GM18499 (cell line): ENCODE measurements around the gene GRK1.
"Not testable (repeated sequence)": the region's sequence is repeated elsewhere in the genome, so short reads cannot be mapped to it uniquely, and the experiment has no call there.

ENCODE experiments used
- ATAC-seq: cut with Tn5 transposase; IDR thresholded peaks from one replicate; pipeline ENCODE4 v1.9.1; 2021; ENCODE audit warnings: moderate number of reproducible peaks; ENCODE audit not compliant: insufficient read depth, unreplicated experiment

Gene GRK1

DNA sequence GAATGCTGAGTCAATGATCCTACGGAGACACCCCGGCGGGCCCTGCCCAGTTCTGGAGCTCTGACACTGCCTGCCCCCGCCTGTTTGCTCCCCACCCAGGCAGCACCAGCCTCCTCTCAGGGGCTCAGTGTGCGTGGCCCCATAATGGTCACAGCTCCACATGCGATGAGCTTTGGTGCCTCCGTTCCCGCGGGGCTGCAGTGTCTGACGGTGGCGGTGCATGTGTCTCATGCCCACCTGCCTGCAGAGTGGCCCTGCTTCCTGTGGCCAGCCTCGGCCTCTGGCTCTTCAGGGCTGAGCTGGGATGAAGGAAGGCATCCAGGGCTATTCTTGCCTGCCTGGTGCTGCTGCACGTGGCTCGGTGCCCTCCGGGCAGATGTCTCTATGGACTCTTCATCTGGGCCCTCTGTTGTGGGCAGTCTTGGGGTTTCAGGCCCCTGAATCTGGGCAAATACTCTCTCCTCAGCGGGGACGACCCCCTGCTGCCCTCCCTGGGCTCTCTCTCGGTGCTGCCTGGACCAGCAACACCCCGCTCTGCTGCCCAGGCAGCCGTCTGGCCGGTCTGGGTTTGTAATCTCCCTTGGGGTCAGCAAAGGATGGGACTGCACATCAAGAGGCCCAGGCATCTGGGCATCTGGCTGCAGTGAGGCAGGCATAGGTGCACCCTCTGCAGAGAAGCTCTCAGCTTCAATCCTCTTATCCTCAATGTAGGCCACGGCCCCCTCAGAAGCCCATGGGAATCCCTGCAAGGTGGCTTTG, 72.7 kb downstream of the GRK1 start:
- ATAC-seq, result no peak

- ATAC-seq, result no peak
These were observed 73.2 kb downstream of the GRK1 start for GRCh38 chr13:113740286-113740556.

GRCh38 chr13:113740661-113741060, 73.6 kb downstream of the GRK1 start:
- no peak for ATAC-seq

DNA sequence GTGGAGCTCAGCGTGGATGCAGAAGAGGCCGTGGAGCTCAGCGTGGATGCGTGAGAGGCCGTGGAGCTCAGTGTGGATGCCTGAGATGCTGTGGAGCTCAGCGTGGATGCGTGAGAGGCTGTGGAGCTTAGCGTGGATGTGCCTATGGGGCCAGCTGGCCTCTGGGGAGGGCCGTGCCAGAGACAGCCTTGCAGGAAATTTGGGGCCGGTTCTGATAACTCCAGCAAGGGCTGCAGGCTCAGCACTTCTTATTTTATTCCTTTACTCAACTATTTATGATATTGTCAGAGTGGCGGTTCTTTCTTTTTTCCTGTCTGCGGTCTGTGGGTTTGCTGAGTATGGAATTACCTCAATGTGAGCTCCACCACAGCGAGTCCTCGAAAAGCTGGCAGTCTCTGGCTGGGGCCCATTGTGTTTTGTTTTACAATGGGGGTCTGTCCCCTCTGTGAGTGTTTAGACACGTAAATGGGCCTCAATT, 74.2 kb downstream of the GRK1 start:
- ATAC-seq, result no peak

DNA sequence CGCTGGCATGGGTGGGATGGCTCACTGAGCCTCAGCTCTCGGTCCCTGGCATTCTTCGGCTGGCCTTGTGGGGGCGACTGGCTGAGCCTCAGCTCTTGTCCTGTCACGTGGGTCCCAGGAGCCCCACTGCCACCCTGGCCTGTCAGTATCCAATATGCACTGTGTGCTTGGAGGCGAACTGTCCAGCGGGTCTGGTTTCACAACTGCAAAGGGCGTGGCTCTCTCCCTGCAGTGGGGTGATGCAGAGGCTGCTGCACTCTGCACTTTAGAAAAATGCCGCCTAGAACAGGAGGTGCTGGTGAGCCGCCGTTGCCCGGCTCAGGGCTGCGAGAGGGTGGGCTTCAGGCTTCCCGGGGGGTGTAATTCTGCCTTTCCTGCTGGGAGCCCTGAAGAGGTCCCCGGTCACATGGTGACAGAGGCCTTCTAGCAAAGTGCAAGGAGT, 75.0 kb downstream of the GRK1 start:
- no peak for ATAC-seq

GRCh38 chr13:113742445-113743120, 75.6 kb downstream of the GRK1 start:
- no peak for ATAC-seq

GRCh38 chr13:113743366-113744195, 76.6 kb downstream of the GRK1 start:
- ATAC-seq, result no peak

DNA sequence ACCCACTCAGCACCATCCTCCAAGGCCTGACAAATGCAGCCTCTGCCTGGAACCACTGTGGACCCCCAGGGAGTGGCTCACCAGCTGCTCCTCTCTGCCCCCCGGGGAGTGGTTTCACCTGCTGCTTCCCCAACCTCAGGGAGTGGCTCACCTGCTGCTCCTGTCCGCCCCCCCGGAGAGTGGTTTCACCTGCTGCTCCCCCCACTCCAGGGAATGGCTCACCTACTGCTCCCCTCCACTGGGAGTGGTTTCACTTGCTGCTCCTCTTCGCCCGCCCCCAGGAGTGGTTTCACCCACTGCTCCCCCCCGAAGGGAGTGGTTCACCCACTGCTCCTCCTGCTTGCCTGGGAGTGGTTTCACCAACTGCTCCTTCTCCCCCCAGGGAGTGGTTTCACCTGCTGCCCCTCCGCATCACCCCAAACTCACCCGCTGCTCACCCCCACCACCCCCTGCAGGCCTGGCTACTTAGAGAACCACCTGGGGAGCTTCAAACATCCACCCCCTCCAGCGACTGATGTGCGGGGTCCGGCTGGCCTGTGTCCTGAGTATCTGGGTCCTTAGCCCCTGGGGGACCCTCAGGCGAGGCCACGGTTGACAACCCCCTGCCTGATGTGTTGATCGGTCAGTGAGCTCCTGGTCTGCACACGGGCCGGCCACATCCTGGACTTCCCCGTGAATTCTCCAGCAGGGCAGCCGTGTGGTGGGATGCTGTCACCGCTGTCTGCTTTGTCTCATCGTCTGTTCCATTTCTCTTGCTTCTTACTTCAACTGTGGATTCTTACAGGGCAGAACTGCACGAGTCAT, 77.4 kb downstream of the GRK1 start:
- no peak for ATAC-seq

GRCh38 chr13:113745059-113745458, 78.0 kb downstream of the GRK1 start:
- ATAC-seq, result no peak

DNA sequence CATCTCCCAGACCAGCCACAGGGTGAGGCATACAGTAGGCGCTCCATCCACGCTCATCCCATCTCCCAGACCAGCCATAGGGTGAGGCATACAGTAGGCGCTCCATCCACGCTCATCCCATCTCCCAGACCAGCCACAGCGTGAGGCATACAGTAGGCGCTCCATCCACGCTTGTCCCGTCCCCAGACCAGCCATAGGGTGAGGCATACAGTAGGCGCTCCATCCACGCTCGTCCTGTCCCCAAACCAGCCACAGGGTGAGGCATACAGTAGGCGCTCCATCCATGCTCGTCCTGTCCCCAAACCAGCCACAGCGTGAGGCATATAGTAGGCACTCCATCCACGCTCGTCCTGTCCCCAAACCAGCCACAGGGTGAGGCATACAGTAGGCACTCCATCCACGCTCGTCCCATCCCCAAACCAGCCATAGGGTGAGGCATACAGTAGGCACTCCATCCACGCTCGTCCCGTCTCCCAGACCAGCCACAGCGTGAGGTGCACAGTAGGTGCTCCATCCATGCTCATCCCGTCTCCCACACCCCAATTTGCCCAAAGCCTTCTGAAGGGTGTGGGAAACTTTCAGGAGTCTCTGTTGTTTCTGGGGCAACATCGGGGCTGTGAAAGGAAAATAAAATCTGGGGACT, 78.6 kb downstream of the GRK1 start:
- not testable (repeated sequence) for ATAC-seq

DNA sequence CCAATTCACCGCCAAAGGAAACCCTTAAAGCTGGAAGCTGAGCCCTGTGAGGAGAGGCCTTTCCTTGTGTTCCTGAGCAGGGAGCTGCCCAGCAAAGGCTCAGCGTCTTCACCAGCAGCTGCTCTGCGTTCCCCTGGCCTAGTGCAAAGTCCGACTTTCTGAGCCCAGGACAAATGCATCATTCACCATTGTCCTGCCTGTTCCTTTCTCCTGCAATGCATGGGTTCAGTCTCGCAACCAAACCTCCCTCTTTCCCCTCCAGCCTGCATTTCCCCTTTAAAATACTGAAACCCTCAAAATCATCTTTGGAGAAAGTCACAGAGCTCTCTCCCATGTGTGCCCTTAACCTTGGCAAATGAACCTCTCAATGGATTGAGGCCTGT, 79.1 kb downstream of the GRK1 start:
- no peak for ATAC-seq

DNA sequence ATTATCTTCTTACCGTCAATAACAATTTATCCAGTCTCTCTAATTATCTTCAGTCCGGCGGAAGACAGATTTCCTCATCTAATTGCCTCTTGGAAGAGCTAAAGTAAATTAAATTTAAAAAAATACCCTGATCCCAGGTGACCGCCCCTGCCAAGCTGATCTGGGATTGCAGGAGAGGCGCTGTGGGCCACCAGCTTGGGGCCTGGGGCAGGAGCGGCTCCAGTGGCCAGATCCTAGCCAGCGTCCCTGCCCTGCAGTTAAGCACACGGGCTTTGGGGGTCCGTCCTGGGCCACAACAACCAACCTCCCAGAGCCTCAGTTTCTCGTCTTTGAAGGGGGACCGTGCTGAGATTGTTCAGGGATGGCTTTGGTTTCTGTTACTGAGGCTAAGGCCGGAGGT, 79.7 kb downstream of the GRK1 start:
- no peak for ATAC-seq

DNA sequence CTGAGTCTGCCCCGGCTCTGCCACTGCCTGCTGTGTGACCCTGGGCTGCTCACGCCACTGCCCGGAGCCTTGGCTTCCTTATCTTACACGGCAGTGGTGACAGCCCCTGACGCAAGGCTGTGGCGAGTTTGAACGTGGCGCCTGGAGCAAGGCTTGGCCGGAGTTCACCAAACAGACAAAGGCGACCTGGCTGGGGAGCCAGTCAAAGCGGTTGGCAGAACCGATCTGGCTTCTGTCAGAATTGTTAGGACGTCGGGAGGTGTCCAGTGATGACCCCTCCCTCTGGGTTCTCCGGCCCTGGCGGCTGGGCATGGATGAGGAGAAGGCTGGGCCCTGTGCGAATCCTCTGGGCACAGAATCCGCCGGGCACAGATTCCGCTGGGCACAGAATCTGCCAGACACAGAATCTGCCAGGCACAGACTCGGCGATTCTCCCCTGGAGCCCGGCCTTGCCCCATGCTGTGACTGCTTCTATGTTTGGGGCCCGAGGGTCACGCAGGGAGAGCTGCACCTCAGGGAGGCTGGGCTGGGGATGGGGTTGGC, 80.3 kb downstream of the GRK1 start:
- ATAC-seq, result no peak

DNA sequence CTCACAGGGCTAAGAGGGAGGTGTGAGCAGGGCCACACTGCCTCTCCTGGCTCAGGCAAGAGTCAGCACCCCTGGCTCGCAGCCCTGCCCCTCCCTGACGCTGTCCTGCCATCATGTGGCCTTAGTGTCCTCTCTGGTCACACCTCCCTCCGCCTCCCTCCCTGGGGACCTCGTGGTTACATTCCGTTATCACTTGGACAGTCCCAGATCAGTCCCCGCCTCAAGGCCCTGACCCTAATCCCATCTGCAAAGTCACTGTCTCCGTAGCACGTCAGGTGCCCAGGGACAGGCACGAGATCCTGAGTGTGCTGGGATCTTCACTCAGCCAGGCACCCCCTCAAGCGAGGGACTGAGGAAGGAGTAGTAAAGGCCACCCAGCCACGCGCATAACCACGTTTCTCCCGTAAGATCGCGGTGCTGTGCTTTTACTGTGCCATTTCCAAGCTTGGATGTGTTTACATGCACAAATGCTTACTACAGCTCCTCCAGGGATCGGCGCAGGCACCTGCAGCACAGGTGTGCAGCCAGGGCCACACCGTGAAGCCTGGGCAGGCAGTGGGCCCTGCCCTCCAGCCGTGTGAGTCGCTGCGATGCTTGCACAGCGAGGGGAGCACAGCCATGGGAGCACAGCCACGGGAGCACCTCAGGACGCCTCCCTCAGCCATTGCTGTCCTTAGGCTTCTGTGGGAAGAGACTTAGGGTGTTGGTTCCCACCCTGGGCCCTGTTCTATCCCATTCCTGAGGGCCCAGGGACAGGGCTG, 81.3 kb downstream of the GRK1 start:
- no peak for ATAC-seq

GRCh38 chr13:113748862-113749451, 81.9 kb downstream of the GRK1 start:
- ATAC-seq, result no peak

GRCh38 chr13:113749507-113749906, 82.5 kb downstream of the GRK1 start:
- ATAC-seq, result no peak

GRCh38 chr13:113749967-113750366, 82.9 kb downstream of the GRK1 start:
- ATAC-seq, result no peak

DNA sequence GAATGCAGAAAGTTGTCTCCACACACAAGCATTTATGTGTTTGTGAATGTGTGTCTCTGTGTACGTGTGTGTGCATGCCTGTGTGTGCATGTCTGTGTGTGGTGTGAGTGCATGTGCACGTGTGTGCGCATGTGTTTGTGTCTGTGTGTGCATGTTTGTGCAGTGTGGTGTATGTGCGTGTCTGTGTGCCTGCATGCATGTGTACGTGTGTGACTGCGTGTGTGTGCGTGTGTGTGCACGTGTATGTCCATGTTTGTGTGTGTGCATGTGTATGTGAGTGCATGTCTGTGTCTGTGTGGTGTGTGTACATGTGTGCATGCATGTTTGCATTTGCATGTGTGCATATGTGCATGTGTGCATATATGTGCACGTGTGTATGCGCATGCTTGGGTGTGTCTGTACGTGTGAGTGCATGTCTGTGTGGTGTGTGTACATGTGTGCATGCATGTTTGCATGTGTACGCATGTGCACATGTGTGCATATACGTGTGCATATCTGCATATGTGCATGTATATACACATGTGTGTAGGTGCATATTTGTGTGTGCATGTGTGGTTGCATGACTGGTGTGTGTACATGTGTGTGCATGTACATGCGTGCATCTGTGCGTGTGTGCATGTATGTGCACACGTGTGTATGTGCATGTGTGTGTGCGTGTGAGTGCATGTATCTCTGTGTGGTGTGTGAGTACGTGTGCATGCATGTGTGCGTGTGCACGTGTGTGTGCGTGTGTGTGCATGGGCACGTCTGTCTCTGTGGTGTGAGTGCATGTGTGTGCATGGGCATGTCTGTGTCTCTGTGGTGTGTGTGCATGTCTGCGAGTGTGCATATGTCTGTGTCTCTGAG, 83.8 kb downstream of the GRK1 start:
- no peak for ATAC-seq
